Adrenal gland (tissue), 5 donors: ENCODE data around the gene MET.

Experiments
- POLR2A ChIP-seq, 2 donors: fragments of 450-650 bp; IDR thresholded peaks; one replicate each; pipeline ENCODE4 v1.6.1; 2017; ENCODE audit warnings: antibody characterized with exemption in 2 of 2, mild to moderate bottlenecking in 2 of 2, moderate library complexity in 1 of 2
- TF ChIP-seq, protein P1 (sequence below), 6 experiments: fragments of 450-650 bp in 4 of 6; fragments of 200-600 bp in 2 of 6; sonication (generic) in 1 of 6; IDR thresholded peaks; 1 replicate in 5 of 6; 2 replicates in 1 of 6; pipeline versions ENCODE4 v1.5.1 to v1.8.0; 2016 to 2021; ENCODE audit warnings: antibody characterized with exemption in 6 of 6, mild to moderate bottlenecking in 2 of 6, moderate library complexity in 1 of 6
- donor health status: DM: no; HTN: no; CAD: no.

DNA sequence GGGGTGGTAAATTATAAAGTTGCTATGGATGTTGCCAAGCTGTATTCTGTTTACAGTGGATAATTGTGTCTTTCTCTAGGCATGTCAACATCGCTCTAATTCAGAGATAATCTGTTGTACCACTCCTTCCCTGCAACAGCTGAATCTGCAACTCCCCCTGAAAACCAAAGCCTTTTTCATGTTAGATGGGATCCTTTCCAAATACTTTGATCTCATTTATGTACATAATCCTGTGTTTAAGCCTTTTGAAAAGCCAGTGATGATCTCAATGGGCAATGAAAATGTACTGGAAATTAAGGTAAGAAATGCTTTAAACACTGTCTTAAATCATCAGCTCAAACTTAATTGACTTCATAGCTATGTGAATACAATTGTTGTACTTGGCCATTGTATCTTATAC is 91.0 kb downstream of the MET start:
- no peak for TF ChIP-seq POLR2A (IDR thresholded peaks at IDR 0.05)
- TF ChIP-seq, protein P1, sequence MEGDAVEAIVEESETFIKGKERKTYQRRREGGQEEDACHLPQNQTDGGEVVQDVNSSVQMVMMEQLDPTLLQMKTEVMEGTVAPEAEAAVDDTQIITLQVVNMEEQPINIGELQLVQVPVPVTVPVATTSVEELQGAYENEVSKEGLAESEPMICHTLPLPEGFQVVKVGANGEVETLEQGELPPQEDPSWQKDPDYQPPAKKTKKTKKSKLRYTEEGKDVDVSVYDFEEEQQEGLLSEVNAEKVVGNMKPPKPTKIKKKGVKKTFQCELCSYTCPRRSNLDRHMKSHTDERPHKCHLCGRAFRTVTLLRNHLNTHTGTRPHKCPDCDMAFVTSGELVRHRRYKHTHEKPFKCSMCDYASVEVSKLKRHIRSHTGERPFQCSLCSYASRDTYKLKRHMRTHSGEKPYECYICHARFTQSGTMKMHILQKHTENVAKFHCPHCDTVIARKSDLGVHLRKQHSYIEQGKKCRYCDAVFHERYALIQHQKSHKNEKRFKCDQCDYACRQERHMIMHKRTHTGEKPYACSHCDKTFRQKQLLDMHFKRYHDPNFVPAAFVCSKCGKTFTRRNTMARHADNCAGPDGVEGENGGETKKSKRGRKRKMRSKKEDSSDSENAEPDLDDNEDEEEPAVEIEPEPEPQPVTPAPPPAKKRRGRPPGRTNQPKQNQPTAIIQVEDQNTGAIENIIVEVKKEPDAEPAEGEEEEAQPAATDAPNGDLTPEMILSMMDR (IDR thresholded peaks at IDR 0.05) = no peak
